HG02938 (cell line): Measurements from ENCODE around the gene SNRNP35.
"Not testable (repeated sequence)": the region's sequence is repeated elsewhere in the genome, so short reads cannot be mapped to it uniquely, and the experiment has no call there.

Source experiments
- ATAC-seq: cut with Tn5 transposase; IDR thresholded peaks from one replicate; pipeline ENCODE4 v1.9.1; 2021; ENCODE audit warnings: mild to moderate bottlenecking, moderate library complexity; ENCODE audit not compliant: unreplicated experiment

SNRNP35 gene, protein sequence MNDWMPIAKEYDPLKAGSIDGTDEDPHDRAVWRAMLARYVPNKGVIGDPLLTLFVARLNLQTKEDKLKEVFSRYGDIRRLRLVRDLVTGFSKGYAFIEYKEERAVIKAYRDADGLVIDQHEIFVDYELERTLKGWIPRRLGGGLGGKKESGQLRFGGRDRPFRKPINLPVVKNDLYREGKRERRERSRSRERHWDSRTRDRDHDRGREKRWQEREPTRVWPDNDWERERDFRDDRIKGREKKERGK

DNA sequence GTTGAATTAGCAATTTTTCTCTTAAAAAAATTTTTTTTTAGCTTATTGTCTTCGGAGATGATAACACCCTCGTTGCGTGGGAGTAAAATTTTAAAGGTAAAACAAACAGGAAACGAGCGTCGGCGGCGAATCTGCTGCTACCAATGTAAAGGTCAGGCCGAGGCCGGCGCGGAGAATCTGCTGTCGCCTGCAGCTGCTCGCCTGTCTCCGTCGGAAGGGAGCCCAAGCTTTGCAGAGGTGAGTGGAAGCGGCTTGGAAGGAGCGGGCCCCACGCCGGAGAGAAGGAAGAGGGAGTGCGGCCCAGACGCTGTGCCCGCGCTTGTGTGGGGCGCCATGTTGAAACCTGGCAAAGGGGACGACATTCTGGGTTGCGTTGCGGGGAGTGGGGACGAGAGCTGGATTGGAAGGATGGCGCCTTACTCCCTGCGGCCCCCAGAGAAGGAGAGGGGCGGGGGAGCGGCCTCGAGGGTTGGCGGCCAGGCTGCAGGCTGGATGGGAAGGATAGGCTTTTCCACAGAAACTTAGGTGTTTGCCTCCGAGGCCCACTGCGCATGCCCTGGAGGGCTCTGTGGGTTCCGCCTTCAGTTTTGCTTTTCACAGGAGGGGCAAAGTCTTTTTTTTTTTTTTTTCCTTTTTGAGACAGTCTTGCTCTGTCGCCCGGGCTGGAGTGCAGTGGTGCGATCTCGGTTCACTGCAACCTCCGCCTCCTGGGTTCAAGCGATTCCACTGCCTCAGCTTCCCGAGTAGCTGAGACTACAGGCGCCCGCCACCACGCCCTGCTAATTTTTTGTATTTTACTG, at the start of gene SNRNP35:
TSS of gene SNRNP35 (plus strand) at position 160 of the 800 bp plus-strand sequence. CDS start 7,402 bp downstream, outside the sequence.
- ATAC-seq, result peak; percentile 63

- not testable (repeated sequence) for ATAC-seq
These were observed 49.3 kb upstream of the SNRNP35 start for GRCh38 chr12:123408619-123409018.

DNA sequence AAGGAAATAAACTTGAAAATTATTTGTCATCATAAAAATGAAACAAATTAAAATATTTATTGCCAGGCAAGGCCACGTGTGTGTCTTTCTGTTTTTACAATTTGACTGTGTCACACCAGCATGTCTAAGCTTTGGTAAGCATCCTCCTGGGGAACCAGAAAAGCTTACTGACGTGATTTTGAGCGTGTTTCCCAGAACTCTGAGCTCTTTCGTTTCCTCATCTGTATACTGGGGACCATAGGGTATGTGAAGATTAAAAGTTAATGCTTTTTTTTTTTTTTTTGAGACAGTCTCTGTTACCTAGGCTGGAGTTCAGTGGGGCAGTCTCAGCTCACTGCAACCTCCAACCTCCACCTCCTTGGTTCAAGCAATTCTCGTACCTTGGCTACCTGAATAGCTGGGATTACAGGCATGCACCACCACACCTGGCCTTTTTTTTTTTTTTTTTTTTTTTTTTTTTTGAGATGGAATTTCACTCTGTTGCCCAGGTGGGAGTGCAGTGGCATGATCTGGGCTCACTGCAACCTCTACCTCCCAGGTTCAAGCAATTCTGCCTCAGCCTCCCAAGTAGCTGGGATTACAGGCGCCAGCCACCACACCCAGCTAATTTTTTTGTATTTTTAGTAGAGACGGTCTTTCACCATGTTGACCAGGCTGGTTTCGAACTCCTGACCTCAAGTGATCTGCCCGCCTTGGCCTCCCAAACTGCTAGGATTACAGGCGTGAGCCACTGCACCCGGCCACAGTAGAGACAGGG, 48.5 kb upstream of the SNRNP35 start:
- ATAC-seq, result not testable (repeated sequence)

GRCh38 chr12:123410041-123410412, 47.9 kb upstream of the SNRNP35 start:
- no peak for ATAC-seq

DNA sequence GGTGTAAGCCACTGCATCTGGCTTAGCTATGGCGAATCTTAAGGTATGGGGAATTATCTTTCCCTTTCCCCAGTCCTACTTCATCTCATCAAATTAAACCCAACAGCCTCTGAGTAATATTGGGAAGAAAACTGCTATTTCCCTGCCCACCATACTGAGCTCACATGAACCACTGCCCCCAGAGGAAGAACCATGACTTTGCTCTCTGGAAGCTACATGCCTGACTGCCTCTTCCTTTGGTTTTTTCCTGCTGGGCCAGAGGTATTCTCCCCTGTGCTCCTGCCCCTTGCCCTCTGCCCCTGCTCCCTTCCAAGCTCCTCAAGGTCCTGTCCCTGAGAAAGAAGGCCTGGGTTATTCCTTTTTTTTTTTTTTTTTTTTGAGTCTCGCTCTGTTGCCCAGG, 36.6 kb upstream of the SNRNP35 start:
- ATAC-seq, result no peak

GRCh38 chr12:123427036-123427769, 30.7 kb upstream of the SNRNP35 start:
- peak; percentile 87 for ATAC-seq

DNA sequence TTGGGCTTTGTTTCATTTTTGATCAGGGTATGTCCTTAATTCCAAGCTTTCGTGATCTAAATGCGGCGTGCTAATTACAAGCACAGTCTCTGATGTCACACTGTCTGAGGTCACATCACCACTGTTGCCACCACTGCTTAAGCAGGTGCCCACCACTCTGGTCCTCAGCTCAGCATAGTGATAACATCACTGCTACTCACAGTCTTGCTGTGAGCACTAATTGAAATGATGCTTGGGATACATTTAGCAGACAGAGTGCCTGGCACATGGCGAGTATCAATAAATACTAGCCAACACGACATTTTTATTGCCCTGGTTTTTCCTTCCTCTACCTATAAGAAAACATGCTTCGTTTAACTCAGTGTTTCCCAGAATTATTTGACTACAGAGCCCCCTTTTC, 29.3 kb upstream of the SNRNP35 start:
- no peak for ATAC-seq

DNA sequence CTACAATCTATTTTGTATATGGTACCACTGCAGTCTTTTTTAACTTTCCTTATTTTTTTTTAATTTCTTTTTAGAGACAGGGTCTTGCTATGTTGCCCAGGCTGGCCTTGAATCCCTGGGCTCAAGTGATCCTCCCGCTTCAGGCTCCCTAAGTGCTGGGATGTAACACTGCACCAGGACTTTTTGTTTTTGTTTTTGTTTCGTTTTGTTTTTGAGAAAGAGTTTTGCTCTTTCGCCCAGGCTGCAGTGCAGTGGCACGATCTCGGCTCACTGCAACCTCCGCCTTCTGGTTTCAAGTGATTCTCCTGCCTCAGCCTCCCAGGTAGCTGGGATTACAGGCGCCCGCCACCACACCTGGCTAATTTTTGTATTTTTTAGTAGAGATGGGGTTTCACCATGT, 28.8 kb upstream of the SNRNP35 start:
- not testable (repeated sequence) for ATAC-seq

DNA sequence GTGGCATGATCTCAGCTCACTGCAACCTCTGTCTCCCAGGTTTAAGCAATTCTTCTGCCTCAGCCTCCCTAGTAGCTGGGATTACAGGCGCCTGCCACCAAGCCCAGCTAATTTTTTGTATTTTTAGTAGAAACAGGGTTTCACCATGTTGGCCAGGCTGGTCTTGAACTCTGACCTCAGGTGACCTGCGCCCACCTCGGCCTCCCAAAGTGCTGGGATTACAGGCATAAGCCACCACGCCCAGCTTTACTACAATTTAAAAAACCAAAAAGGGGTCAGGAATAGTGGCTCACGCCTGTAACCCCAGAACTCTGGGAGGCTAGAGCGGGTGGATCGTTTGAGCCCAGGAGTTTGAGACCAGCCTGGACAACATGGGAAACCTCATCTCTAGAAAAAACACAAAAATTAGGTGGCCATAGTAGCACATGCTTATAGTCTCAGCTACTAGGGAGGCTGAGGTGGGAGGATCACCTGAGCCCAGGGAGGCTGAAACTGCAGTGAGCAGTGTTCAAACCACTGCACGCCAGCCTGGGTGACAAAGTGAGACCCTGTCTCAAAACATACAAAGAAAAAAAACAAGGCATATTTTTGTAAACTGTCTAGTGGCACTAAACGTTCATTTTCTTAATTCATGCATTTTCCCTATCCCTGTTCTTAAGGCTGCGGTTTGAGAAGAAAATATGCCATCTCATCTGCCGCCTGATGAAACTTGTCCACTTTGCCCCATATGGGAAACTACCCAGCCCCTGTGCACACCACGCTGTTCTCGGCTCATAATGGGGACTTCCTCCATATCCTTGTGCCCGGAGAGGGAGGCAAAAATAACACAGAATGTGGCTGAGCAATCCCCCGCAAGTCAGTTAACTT, 25.8 kb upstream of the SNRNP35 start:
- ATAC-seq, result not testable (repeated sequence)

- ATAC-seq, result no peak
These were observed 24.3 kb upstream of the SNRNP35 start for GRCh38 chr12:123433615-123434014.

DNA sequence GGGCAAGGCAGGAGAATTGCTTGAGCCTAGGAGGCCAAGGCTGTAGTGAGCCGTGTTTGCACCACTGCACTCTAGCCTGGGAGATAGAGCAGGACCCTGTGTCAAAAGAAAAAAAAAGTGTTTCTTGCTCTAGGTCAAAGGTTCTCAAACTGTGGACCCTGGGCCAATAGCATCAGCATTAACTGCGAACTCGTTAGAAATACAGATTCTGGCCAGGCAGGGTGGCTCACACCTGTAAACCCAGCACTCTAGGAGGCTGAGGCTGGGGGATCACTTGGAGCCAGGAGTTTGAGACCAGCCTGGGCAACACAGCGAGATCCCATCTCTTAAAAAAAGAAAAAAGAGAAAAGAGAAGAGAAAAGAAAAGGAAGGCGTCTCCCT, 22.3 kb upstream of the SNRNP35 start:
- no peak for ATAC-seq

GRCh38 chr12:123436017-123436964, 21.6 kb upstream of the SNRNP35 start, which contains the start of gene RILPL2:
TSS of gene RILPL2 (minus strand) at chr12:123436684. CDS start at chr12:123436420, 264 bp downstream.
- ATAC-seq, result peak; percentile 67

DNA sequence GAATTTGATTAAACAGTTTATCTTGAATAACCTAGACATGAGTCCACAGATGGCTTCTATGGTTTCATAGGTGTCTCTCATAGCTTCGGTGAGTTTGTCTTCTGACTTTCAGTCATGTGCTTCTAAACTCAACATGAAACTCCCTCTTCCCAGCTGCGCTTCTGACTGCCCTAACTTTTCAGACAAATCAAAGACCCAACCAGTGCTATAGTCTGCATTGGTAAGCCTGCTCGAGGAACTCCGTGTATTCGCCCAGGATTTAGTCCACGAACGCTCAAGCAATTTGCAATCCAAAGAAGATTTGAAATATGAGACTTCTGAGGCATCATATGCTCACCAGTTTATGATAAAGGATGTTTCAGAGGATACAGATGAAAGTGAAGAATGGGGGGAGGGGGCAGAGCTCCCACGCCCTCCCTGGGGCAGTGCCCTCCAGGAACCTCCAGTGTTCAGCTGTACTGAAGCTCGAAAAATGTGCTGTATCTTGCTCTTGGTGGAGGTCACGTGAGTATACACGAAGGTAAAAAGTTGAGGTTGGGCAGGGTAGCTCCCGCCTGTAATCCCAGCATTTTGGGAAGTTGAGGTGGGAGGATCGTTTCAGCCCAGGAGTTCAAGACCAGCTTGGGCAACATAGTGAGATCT, 16.3 kb upstream of the SNRNP35 start:
- peak; percentile 44 for ATAC-seq

GRCh38 chr12:123442774-123443173, 15.2 kb upstream of the SNRNP35 start:
- no peak for ATAC-seq

- ATAC-seq, result no peak
These were observed 13.6 kb upstream of the SNRNP35 start for GRCh38 chr12:123444092-123445026.

GRCh38 chr12:123445388-123446332, 12.3 kb upstream of the SNRNP35 start:
- no peak for ATAC-seq
